Body of pancreas (tissue), 4 donors: ENCODE data around the gene IFRD1.

Experiments
- POLR2A ChIP-seq, 3 donors: fragments of 450-650 bp; IDR thresholded peaks; one replicate each; pipeline ENCODE4 v1.6.1; 2016; ENCODE audit warnings: antibody characterized with exemption in 3 of 3, mild to moderate bottlenecking in 2 of 3
- TF ChIP-seq, protein P1 (sequence below), 7 experiments: fragments of 450-650 bp in 4 of 7; fragments of 200-600 bp in 3 of 7; sonication (generic) in 3 of 7; IDR thresholded peaks; one replicate each; pipeline ENCODE4 v1.5.1; 2016 to 2019; ENCODE audit warnings: antibody characterized with exemption in 7 of 7

DNA sequence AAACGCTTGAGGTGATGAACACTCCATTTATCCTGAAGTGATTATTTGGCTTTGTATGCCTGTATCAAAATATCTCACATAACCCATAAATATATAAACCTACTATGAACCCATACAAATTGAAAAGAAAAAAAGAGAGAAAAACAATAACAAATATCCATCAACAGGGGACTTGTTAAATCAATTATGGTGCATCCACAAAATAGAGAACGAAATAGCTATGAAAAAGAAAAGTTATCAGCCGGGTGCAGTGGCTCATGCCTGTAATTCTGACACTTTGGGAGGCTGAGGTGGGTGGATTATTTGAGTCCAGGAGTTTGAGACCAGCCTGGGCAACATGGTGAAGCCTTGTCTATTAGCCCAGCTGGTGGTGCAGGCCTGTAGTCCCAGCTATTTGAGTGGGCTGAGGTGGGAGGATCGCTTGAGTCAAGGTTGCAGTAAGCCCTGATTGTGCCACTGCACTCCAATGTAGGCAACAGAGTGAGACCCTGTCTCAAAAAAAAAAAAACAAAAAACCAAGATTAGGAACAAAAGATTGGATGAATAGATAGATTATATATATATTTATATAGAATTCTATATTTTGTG lies 30.6 kb upstream of the IFRD1 start:
- TF ChIP-seq, protein P1, sequence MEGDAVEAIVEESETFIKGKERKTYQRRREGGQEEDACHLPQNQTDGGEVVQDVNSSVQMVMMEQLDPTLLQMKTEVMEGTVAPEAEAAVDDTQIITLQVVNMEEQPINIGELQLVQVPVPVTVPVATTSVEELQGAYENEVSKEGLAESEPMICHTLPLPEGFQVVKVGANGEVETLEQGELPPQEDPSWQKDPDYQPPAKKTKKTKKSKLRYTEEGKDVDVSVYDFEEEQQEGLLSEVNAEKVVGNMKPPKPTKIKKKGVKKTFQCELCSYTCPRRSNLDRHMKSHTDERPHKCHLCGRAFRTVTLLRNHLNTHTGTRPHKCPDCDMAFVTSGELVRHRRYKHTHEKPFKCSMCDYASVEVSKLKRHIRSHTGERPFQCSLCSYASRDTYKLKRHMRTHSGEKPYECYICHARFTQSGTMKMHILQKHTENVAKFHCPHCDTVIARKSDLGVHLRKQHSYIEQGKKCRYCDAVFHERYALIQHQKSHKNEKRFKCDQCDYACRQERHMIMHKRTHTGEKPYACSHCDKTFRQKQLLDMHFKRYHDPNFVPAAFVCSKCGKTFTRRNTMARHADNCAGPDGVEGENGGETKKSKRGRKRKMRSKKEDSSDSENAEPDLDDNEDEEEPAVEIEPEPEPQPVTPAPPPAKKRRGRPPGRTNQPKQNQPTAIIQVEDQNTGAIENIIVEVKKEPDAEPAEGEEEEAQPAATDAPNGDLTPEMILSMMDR (IDR thresholded peaks at IDR 0.05), result no peak
- TF ChIP-seq POLR2A (IDR thresholded peaks at IDR 0.05), result no peak
